HG03521 (cell line): ENCODE results near the gene PREX1.

Source experiments
- ATAC-seq: cut with Tn5 transposase; IDR thresholded peaks from one replicate; pipeline ENCODE4 v1.9.1; 2021; ENCODE audit warnings: mild to moderate bottlenecking, moderate library complexity; ENCODE audit not compliant: unreplicated experiment

Gene PREX1

GRCh38 chr20:48722002-48722731 is 105.6 kb downstream of the PREX1 start:
- no peak for ATAC-seq

DNA sequence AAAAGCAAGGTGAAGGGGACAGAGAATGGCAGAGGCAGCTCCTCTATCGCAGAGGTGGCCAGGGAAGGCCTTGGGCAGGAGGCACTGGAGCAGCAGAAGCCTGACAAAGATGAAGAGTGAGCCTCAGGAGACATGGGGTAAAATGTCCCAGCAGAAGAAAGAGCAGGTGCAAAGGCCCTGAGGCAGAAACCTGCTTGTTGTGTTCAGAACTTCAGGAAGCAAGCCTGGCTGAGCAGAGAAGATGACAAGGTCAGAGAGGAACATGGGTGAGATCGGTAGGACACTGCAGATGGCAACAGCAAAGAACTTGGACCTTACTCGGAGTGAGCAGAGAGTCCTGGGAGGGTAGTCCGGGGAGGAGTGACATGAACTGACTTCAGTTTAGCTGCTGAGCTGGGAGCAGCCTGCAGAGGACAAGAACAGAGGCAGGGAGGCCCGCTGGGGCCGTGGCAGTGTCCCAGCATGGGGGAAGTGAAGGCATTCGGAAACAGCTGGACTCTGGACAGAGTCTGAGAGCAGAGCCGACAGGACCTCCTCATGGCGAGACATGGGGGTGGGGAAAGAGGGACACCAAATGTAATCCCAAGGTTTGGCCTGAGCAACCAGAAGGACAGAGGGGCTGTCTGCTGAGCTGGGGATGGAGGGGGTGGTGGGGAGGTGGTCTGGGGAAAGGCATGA is 106.3 kb downstream of the PREX1 start:
- no peak for ATAC-seq

- no peak for ATAC-seq
Observed at GRCh38 chr20:48720256-48720985, 107.4 kb downstream of the PREX1 start.

GRCh38 chr20:48719598-48720255 is 108.1 kb downstream of the PREX1 start:
- ATAC-seq = no peak

DNA sequence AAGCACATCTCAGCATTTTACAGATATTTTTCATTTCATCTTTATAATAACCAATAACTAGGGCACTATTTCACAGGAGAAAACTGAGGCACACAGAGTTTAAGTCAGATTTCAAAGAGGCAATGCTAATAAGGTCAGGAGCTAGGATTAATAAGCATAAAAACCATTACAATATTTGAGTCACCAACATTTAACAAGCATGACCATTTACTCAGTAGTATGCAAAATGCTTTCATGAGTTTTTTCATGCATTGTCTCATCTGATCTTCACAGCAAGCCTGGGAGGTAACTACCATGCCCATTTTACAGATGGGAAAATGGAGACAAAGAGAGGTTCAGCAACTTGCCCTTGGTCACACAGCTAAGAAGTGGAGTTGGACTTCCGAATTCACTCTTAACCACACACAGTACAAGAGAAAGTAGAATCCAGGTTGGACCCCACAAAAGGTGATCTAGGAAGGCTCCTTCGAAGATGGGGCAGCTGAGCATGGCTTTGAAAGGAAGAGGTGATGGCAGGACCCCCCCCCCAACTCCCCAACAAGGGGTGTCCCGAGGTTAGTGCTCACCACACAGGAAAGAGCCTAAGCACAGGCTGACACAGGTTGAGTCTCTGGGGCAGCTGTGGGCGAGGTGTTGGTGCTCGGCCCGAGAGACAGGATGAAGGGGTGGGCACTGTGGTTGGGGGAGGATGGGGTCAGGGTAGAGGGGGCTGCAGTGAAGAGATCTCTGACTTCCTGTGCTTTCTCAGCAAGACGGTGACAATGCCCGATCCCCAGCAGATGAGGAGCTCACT is 108.8 kb downstream of the PREX1 start:
- no peak for ATAC-seq

DNA sequence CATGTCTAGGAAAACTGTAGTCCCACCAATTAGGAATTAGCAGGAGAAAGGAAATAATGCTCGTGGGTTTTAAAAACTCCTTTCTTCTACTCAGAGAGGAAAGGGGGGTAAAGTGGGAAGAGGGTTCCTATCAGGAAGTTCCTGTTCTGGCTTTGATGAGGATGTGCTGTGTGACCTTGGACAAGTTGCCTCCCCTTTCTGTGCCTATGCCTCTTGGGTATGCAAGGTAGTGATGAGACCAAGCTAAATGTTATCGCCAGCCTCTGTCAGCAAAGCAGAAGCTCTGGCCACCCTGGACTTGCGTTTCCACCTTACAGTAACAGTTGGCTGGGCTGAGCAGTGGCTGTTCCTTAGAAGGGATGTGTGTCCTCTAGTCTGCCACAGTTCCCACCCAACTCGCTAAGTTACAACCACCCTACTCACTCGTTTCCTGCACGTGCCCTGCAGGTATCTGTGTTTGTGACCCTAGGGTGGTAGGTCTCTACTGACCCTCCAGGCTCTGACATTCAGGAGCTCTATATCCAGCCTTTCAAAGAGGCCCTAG is 110.0 kb downstream of the PREX1 start:
- no peak for ATAC-seq

- no peak for ATAC-seq
Observed at GRCh38 chr20:48717095-48717672, 110.6 kb downstream of the PREX1 start.

- ATAC-seq = no peak
Observed at GRCh38 chr20:48716541-48716940, 111.3 kb downstream of the PREX1 start.

DNA sequence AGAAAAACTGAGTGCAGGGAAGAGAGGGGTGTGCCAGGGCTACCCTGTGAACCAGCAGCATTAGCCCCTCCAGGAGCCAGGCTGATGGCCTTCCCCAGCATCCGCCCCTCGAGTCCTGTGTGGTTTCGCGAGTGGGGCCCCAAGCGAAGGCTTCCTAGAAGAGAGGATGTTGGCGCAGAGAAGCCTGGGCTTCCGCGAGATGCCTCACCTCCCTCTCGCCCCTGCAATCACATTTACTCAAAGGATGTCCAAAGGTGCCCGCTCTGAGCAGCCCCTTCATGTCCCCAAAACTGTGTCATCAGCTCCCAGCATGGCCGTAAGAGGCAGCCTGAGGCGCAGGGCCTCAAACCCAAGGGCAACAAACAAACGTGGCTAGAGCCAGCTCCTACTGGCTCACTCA is 111.7 kb downstream of the PREX1 start:
- no peak for ATAC-seq

DNA sequence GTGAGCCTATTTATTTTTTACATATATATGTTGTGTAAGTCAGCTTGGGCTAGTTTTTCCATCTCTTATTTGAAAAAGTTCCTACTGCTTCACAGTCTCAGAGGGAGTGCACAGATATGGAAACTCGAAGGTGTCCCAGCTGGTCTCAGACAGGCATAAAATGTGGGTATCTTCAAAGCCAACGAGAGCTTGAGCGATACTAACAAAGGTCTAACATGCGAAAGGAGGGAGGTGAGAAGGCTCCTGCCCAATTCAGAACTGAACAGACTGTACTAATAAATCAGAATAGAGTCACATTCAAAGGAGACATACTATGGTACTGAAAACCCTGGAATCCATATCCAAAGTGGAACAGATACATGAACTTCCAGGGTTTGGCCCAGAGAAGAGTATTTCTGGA is 113.0 kb downstream of the PREX1 start:
- ATAC-seq = no peak

DNA sequence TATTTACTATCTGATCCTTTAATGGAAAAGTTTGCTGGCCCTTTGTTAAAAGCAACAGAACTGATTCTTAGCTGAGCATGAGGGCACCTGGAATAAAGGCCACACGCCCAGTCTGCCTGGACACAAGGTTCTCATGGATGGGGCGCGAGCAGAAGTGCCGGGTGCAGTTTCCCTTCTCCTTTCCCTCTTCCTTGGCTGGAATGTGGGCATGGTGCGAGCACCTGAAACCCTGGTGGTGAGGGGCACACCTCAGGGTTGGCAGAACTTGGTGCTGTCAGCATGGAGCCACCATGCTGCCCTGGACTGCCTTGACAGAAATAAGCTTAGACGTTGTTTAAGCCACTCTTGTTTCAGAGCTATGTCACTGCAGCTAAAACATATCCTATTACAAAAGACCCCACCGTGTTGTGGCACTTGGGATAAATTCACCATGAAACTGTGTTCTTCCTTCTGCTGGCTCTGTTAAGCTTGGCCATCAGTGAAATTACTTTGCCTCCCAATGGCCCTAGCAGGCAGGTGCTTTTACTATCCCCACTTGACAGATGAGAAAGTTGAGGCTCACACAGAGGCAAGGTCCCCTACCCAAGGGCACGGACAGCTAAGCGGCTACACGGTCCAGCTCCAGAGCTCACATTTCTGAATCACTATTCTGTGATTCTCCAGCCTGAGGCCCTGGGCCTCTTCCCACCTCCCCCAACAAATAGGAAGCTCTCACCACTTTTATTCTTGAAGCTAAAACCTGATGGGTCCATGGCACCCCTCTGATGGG is 115.9 kb downstream of the PREX1 start:
- no peak for ATAC-seq

GRCh38 chr20:48711044-48711428 is 116.8 kb downstream of the PREX1 start:
- no peak for ATAC-seq

DNA sequence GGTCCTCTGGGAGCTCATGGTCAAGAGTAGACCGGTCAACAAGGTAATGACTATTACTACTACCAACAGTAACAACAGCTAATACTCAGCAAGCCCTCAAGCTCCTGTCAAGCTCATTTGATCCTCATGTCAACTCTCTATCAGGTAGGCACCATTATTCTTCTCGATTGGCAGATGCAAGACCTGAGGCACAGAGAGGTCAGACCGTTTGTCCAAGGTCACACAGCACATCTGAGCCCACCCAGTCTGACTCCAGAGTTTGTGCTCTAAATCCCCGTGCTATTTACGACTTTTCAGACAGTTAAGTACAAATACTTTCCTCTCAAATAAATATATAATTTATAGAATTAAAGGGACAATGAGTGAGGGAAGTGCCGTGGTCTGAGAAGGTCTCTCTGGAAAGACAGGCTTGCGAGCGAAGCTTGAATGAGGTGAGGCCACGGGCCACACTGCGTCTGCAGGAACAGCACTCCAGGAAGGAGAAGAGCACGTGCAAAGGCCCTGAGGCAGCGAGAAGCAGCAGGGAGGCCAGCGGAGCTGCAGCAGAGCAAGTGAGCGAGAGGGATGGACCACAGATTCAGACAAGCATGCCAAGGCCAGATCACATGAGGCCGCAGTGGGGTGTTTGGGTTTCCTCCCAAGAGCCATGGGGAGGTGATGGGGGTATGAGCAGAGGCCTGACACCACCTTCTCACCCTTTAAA is 117.3 kb downstream of the PREX1 start:
- no peak for ATAC-seq

DNA sequence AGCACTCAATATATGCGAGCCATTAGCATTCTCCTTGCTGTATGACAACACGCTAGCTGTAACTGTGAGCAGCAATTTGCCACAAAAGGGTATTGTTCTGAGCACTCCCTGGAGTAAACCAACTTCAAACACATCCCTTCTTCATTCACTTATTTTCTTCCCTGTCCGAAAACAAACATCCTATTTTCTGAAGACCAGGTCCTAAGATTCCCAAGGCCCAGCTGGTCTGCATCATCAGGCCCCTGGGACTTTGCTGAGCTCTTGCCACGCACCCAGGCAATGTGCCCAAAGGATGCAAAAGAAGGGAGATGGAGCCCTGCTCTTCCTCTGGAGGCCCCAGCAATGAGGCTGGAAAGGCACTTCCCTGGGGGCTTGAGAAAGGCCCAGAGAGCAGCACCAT is 118.1 kb downstream of the PREX1 start:
- no peak for ATAC-seq

GRCh38 chr20:48709058-48709691 is 118.6 kb downstream of the PREX1 start:
- no peak for ATAC-seq

- ATAC-seq = no peak
Observed at GRCh38 chr20:48708630-48709029, 119.2 kb downstream of the PREX1 start.

GRCh38 chr20:48708116-48708515 is 119.7 kb downstream of the PREX1 start:
- no peak for ATAC-seq

DNA sequence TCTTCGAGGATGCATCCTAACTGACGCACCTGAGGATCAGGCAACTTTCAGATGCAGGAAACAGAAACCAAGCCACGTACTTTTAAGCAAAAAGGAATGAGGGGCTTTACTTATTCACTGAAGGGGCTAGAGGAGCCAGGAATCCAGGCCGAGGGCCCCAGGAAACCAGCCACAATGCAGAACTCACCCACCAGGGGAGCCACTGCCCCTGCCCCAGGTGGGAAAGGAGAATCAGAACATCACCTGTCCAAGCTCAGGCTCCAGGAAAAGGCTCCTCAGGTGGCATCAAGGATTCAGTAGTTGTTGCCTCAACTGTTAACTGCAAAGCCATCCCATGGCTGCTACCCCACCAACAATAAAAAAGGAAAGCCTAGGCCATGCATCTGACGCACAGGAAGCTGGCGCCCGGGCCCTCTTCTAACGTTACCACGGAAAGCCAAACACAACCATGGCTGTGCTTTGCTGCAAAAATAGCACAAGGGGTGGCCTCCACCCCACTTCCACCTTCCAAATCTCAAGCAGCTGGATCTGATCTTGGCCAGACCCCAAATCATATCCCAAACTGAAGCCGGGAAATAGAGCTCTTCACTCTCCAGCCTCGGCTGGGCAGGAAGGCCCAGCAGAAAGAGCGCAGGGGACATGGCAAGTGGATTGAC is 121.0 kb downstream of the PREX1 start:
- ATAC-seq = no peak
